Measurements from ENCODE around the gene SCN5A.

DNA sequence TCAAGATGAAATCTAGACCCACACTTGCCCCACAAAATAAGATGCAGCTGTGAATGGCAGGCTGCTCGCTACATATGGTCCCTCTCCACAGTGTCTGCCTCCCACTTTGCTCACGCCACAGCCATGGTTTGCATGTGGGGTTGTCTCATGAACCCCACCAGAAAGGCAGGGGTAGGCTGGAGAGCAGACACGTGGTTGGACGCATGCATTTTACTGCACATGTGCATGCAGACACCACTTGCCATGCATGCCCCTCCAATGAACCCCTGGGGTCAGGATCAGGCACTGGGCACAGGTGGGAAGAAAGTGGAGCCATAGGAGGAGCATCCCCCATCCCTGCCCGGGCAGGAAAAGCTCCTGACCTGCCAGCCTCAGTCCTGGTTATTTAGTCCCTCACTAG, 20.7 kb downstream of the SCN5A start:
- TF ChIP-seq EP300 (IDR thresholded peaks at IDR 0.05) (no peak), CTCF (IDR thresholded peaks at IDR 0.05) (no peak), POLR2AphosphoS5 (IDR thresholded peaks at IDR 0.05) (no peak)
